ENCODE data around the gene DLL4.
"Not testable (repeated sequence)": the region's sequence is repeated elsewhere in the genome, so short reads cannot be mapped to it uniquely, and the experiment has no call there.

DLL4 gene

GRCh38 chr15:40958723-40959122 is 29.6 kb downstream of the DLL4 start:
- DNase-seq (ENCODE audit: low spot score) = no peak

GRCh38 chr15:40959331-40960141 is 30.4 kb downstream of the DLL4 start:
- DNase-seq (ENCODE audit: low spot score) = no peak

GRCh38 chr15:40960151-40960885 is 31.2 kb downstream of the DLL4 start:
- DNase-seq (ENCODE audit: low spot score) = no peak

DNA sequence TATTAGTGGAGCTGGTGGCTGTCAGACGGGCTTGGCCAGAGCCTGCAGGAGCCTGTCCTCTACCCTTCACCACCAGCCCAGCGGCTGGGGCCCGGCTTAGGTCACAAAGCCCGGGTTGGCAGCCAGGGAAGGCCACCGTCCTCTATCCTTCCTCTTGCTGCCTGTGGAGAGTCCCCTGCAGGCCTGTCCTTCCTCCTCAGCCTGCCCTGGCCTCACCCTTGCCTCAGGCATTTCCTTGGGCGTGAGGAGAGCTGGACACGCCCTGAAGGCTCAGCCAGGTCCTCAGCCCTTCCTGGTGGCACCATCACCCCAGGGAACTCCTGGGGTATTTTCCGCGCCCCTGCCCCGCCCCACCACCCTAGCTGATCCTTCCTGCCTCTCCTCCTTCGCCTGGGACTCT is 31.8 kb downstream of the DLL4 start:
- DNase-seq (ENCODE audit: low spot score) = no peak

DNA sequence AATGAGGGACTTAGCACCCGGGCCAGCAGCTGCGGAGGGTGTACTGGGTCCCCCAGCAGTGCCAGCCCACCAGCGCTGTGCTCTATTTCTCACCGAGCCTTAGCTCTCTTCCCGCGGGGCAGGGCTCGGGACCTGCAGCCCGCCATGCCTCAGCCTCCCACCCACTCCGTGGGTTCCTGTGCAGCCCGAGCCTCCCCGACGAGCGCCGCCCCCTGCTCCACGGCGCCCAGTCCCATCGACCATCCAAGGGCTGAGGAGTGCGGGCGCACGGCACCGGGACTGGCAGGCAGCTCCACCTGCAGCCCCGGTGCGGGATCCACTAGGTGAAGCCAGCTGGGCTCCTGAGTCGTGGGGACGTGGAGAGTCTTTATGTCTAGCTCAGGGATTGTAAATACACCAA is 32.6 kb downstream of the DLL4 start:
- DNase-seq (ENCODE audit: low spot score) = not testable (repeated sequence)

GRCh38 chr15:40962317-40962716 is 33.2 kb downstream of the DLL4 start:
- DNase-seq (ENCODE audit: low spot score) = not testable (repeated sequence)

- DNase-seq (ENCODE audit: low spot score) = no peak
Measured at GRCh38 chr15:40963201-40963600, 34.1 kb downstream of the DLL4 start.

DNA sequence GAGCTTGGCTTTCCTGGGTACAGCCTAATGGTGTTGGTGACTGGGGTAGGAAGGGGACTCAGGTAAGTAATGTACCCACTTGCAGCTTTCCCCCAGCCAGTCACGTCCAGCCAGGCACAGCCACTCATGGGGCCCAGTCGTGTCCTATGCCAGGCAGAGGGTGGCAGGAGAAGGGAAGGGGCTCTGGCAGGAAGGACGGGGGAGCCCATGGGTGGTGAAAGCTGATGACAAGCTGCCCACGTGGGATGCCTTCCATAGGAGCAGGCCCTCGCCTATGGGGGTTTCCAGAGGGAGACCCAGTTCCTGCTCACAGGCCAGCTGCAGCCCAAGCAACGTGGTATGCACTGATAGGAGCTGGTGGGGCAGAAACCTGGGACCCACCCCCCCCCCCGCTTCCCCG is 34.9 kb downstream of the DLL4 start:
- DNase-seq (ENCODE audit: low spot score) = no peak

- DNase-seq (ENCODE audit: low spot score) = no peak
Measured at GRCh38 chr15:40964634-40965033, 35.5 kb downstream of the DLL4 start.

DNA sequence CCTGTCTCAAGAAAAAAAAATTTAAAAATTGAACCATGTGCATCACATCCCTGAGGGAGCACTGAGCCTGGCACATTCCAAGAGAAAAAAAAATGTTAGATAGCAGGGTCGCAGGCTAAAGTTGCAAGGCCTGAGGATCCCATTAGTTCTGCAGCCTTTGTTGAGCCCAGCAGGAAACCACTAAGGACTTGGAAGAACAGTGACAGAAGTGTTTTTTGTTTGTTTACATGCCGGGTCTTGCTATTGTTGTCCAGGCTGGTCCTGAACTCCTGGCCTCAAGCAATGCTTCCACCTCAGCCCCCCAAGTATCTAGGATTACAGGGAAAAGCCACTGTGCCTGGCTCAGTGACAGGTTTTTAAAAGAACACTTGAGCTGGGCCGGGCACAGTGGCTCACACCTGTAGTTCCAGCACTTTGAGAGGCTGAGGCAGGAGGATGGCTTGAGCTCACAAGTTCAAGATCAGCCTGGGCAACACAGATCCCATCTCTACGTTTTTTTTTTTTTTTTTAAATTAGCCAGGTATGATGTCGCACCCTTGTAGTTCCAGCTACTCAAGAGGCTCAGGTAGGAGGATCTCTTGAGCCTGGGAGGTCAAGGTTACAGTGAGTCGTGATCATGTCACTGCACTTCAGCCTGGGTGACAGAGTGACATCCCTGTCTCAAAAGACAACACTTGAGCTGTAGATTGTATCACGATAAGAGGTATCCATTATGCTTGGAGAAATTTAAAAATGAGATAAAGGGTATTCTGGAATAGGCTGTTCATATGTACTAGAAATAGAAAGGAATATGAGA is 39.3 kb downstream of the DLL4 start:
- DNase-seq (ENCODE audit: low spot score) = no peak

- no peak for DNase-seq (ENCODE audit: low spot score)
Measured at GRCh38 chr15:40969363-40969762, 40.2 kb downstream of the DLL4 start.

DNA sequence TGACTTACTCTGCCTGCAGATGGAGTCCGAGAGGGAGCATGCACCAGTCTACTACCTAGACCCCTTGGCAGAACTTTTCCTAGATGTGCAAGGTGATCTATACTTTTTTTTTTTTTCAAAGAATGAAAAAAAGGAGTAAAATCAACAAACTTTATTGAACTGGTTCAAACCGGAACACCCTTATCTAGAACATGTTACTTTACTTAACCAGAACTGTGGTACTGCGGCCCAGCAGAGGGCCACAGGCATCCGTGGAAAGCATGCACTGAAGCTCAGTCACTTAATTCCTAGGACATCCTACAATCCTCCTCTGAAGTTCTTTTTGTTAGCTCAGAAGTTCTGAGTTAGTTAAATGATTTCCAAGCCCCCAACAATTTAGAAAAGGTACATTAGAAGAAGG is 45.7 kb downstream of the DLL4 start:
- no peak for DNase-seq (ENCODE audit: low spot score)

GRCh38 chr15:40976819-40977218 is 47.7 kb downstream of the DLL4 start:
- DNase-seq (ENCODE audit: low spot score) = no peak

DNA sequence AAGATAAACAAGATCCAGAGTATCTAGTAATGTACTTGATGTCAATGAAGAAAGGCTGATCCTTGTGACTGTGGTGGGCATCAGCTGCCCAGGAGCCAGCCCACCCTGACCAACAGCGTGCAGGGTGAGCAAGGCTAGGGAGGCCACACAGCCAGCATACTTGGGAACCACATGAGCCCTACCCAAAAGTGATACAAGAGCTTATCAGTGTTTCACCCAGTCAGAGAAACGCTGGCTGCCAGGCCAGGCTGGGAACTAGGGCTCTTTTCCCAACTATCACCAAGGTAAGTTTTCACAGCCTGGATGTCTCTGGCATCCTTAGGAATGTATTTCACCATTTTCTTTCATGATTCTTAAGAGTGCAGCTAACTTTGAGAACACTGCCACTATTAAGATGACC is 49.0 kb downstream of the DLL4 start:
- DNase-seq (ENCODE audit: low spot score) = no peak

GRCh38 chr15:40978562-40978961 is 49.4 kb downstream of the DLL4 start:
- no peak for DNase-seq (ENCODE audit: low spot score)

DNA sequence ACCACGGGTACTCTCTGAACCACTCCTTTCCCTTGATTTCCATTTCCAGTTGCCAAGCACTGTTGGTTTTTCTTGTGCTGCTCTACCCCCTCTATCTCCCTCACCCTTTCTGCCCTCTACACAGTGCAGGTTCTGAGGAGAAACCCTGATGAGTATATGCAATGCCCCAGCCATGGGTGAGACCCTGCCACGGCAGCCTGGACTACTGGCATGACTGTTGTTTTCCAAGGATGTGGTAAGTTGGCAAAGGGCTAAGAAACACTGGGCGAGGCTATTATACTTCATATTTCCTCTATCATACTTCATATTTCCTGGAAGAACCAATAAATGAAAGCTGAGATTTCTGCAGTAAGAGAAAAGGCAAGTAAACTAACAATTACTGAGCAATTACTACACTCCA is 52.0 kb downstream of the DLL4 start:
- no peak for DNase-seq (ENCODE audit: low spot score)

DNA sequence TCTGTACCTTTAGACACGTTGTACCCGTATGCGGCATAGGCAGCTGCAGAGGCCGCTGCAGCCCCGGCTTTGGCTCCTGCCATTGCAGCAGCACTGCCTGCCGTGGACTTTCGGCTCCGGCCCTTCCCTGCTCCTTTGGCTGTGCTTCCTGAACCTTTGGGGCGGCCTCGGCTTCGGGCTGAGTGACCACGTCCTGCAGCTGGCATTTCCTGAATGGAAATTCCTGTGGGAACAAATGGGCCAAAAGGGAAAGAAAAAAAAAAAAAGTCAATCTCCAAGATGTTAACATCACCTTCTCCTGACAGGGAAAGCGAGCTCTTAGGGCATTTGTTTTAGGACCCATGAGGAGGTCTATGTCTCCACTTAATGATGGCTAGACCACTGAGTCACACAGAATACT is 53.7 kb downstream of the DLL4 start:
- DNase-seq (ENCODE audit: low spot score) = no peak

DNA sequence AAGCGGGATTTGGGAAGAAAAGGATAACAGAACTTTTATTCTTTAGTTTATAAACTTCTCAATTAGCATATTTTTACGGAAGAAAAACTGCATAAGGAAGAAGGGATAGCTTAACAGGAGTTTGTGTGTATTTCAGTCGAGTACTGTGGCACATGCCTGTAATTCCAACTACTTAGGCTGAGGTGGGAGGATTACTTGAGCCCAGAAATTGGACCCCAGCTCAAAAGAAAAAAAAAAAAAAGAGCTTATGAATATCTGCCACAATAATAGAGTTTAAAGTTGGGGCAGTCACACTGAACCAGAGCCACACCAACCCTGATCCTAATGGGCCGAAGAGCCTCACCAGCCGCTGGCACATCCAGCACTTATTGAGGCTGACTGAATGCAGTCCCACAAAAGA is 55.3 kb downstream of the DLL4 start:
- DNase-seq (ENCODE audit: low spot score) = no peak

- no peak for DNase-seq (ENCODE audit: low spot score)
Measured at GRCh38 chr15:40984964-40985363, 55.8 kb downstream of the DLL4 start.

- DNase-seq (ENCODE audit: low spot score) = no peak
Measured at GRCh38 chr15:40985541-40986330, 56.6 kb downstream of the DLL4 start.

DNA sequence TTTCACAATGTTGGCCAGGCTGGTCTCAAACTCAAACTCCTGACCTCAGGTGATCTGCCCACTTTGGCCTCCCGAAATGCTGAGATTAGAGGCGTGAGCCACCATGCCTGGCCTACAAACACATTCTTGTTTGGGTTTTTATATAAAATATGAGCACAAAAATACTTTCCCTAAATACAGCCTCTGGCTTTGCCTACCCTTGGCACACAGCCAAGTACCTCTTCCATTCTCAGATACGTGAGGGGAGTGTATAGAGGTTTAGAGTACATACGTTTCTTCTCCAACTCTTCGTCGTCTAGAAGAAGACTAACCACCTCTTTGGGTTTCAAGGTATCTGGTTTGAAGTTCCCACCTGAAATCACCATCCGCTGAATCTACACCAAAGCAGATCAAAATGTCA is 57.7 kb downstream of the DLL4 start:
- no peak for DNase-seq (ENCODE audit: low spot score)

DNA sequence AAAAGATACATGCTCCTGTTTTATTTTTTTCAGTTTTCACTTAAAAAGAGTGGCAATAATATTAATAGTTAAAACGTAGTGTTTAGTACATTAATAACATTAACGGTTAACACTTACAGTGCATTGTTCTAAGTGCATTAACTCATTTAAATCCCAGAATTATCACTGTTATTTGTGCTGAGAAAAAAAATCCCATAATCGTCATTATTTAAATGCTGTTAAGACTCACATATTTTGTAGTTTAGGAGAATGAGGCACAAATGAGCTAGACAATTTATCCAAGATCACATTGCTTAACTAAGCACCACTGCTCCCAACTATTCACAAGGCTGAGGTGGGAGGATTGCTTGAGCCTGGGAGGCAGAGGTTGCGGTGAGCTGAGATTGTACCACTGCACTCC is 59.0 kb downstream of the DLL4 start:
- no peak for DNase-seq (ENCODE audit: low spot score)
